WTC11 (cell line): ENCODE data around the gene CCDC6.

Source experiments
- ESRRA ChIP-seq: sonication (generic); formaldehyde crosslinking; IDR thresholded peaks from 2 replicates; pipeline ENCODE4 v1.8.1; 2022; ENCODE audit warnings: mild to moderate bottlenecking, missing genetic modification reagents, borderline replicate concordance
- SP1 ChIP-seq: sonication (generic); formaldehyde crosslinking; conservative IDR thresholded peaks from 2 replicates; pipeline ENCODE4 v1.8.1; 2022; ENCODE audit warnings: missing genetic modification reagents
- TCF7 ChIP-seq: sonication (generic); formaldehyde crosslinking; IDR thresholded peaks from 2 replicates; pipeline ENCODE4 v1.8.0; 2022; ENCODE audit warnings: mild to moderate bottlenecking, low read depth, missing genetic modification reagents, moderate library complexity
- TEAD4 ChIP-seq: sonication (generic); formaldehyde crosslinking; IDR thresholded peaks from 2 replicates; pipeline ENCODE4 v1.8.0; 2022; ENCODE audit warnings: mild to moderate bottlenecking, missing genetic modification reagents
- ZNF138 ChIP-seq: sonication (generic); formaldehyde crosslinking; conservative IDR thresholded peaks from 2 replicates; pipeline ENCODE4 v1.8.1; 2022; ENCODE audit warnings: mild to moderate bottlenecking, moderate library complexity, missing genetic modification reagents
- TF ChIP-seq, protein P1 (sequence below): fragments of 200-600 bp; IDR thresholded peaks from 2 replicates; pipeline ENCODE4 v1.8.0; 2022; ENCODE audit warnings: antibody characterized with exemption
- TF ChIP-seq, protein P2 (sequence below): sonication (generic); formaldehyde crosslinking; IDR thresholded peaks from 2 replicates; pipeline ENCODE4 v1.8.1; 2022; ENCODE audit warnings: low read depth, missing genetic modification reagents, borderline replicate concordance
- TF ChIP-seq, protein P3 (sequence below): sonication (generic); formaldehyde crosslinking; IDR thresholded peaks from 2 replicates; pipeline ENCODE4 v1.8.1; 2023; ENCODE audit warnings: mild to moderate bottlenecking, missing genetic modification reagents, moderate library complexity
- TF ChIP-seq, protein P4 (sequence below): sonication (generic); formaldehyde crosslinking; IDR thresholded peaks from 2 replicates; pipeline ENCODE4 v1.8.0; 2023; ENCODE audit warnings: missing genetic modification reagents, mild to moderate bottlenecking, borderline replicate concordance
- TF ChIP-seq, protein P5 (sequence below): sonication (generic); formaldehyde crosslinking; IDR thresholded peaks from 2 replicates; pipeline ENCODE4 v1.8.0; 2022; ENCODE audit warnings: mild to moderate bottlenecking, missing genetic modification reagents
- TF ChIP-seq, protein P6 (sequence below): sonication (generic); formaldehyde crosslinking; IDR thresholded peaks from 2 replicates; pipeline ENCODE4 v1.8.1; 2023; ENCODE audit warnings: mild to moderate bottlenecking, missing genetic modification reagents, moderate library complexity
- TF ChIP-seq, protein P7 (sequence below): sonication (generic); formaldehyde crosslinking; conservative IDR thresholded peaks from 2 replicates; pipeline ENCODE4 v1.8.1; 2022; ENCODE audit warnings: mild to moderate bottlenecking, missing genetic modification reagents

DNA sequence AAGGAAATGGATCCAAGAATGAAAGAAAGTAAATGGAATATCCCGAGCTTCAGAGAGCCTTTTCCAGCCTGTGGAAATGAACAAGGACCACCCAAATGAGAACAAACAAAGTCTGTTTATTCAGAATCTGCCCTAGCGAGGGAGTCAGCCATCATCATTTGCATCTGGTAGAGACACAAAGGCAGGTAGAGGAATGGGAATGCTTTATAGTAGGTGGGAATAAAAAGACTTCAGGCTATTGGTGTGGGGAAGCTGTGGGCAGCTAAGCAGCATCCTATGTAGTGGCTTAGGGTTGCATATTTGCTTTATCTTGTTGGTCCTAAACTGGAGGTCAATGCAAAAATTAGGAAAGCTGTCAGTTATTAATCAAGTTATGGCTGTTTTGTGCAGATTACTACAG is 143.9 kb downstream of the CCDC6 start:
- TF ChIP-seq, protein P1, sequence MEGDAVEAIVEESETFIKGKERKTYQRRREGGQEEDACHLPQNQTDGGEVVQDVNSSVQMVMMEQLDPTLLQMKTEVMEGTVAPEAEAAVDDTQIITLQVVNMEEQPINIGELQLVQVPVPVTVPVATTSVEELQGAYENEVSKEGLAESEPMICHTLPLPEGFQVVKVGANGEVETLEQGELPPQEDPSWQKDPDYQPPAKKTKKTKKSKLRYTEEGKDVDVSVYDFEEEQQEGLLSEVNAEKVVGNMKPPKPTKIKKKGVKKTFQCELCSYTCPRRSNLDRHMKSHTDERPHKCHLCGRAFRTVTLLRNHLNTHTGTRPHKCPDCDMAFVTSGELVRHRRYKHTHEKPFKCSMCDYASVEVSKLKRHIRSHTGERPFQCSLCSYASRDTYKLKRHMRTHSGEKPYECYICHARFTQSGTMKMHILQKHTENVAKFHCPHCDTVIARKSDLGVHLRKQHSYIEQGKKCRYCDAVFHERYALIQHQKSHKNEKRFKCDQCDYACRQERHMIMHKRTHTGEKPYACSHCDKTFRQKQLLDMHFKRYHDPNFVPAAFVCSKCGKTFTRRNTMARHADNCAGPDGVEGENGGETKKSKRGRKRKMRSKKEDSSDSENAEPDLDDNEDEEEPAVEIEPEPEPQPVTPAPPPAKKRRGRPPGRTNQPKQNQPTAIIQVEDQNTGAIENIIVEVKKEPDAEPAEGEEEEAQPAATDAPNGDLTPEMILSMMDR: no peak
- TF ChIP-seq SP1 (CRISPR knock-in tag) (no peak), TCF7 (no peak), ESRRA (CRISPR knock-in tag) (no peak), ZNF138 (no peak), TEAD4 (no peak)
- TF ChIP-seq, protein P2, sequence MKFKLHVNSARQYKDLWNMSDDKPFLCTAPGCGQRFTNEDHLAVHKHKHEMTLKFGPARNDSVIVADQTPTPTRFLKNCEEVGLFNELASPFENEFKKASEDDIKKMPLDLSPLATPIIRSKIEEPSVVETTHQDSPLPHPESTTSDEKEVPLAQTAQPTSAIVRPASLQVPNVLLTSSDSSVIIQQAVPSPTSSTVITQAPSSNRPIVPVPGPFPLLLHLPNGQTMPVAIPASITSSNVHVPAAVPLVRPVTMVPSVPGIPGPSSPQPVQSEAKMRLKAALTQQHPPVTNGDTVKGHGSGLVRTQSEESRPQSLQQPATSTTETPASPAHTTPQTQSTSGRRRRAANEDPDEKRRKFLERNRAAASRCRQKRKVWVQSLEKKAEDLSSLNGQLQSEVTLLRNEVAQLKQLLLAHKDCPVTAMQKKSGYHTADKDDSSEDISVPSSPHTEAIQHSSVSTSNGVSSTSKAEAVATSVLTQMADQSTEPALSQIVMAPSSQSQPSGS (CRISPR knock-in tag): no peak
- TF ChIP-seq, protein P3, sequence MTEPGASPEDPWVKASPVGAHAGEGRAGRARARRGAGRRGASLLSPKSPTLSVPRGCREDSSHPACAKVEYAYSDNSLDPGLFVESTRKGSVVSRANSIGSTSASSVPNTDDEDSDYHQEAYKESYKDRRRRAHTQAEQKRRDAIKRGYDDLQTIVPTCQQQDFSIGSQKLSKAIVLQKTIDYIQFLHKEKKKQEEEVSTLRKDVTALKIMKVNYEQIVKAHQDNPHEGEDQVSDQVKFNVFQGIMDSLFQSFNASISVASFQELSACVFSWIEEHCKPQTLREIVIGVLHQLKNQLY: no peak
- TF ChIP-seq, protein P4, sequence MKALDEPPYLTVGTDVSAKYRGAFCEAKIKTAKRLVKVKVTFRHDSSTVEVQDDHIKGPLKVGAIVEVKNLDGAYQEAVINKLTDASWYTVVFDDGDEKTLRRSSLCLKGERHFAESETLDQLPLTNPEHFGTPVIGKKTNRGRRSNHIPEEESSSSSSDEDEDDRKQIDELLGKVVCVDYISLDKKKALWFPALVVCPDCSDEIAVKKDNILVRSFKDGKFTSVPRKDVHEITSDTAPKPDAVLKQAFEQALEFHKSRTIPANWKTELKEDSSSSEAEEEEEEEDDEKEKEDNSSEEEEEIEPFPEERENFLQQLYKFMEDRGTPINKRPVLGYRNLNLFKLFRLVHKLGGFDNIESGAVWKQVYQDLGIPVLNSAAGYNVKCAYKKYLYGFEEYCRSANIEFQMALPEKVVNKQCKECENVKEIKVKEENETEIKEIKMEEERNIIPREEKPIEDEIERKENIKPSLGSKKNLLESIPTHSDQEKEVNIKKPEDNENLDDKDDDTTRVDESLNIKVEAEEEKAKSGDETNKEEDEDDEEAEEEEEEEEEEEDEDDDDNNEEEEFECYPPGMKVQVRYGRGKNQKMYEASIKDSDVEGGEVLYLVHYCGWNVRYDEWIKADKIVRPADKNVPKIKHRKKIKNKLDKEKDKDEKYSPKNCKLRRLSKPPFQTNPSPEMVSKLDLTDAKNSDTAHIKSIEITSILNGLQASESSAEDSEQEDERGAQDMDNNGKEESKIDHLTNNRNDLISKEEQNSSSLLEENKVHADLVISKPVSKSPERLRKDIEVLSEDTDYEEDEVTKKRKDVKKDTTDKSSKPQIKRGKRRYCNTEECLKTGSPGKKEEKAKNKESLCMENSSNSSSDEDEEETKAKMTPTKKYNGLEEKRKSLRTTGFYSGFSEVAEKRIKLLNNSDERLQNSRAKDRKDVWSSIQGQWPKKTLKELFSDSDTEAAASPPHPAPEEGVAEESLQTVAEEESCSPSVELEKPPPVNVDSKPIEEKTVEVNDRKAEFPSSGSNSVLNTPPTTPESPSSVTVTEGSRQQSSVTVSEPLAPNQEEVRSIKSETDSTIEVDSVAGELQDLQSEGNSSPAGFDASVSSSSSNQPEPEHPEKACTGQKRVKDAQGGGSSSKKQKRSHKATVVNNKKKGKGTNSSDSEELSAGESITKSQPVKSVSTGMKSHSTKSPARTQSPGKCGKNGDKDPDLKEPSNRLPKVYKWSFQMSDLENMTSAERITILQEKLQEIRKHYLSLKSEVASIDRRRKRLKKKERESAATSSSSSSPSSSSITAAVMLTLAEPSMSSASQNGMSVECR: no peak
- TF ChIP-seq, protein P5, sequence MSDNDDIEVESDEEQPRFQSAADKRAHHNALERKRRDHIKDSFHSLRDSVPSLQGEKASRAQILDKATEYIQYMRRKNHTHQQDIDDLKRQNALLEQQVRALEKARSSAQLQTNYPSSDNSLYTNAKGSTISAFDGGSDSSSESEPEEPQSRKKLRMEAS: no peak
- TF ChIP-seq, protein P6, sequence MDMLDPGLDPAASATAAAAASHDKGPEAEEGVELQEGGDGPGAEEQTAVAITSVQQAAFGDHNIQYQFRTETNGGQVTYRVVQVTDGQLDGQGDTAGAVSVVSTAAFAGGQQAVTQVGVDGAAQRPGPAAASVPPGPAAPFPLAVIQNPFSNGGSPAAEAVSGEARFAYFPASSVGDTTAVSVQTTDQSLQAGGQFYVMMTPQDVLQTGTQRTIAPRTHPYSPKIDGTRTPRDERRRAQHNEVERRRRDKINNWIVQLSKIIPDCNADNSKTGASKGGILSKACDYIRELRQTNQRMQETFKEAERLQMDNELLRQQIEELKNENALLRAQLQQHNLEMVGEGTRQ (CRISPR knock-in tag): no peak
- TF ChIP-seq, protein P7, sequence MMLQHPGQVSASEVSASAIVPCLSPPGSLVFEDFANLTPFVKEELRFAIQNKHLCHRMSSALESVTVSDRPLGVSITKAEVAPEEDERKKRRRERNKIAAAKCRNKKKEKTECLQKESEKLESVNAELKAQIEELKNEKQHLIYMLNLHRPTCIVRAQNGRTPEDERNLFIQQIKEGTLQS (CRISPR knock-in tag): no peak
